Ascending aorta (tissue), 2 donors: ENCODE measurements around the gene SLTM. TPM values are rescaled to one million over a fixed set of nuclear protein-coding genes. Genes with fewer than 3 reads are reported as not detected.
"Not testable (repeated sequence)": the region's sequence is repeated elsewhere in the genome, so short reads cannot be mapped to it uniquely, and the experiment has no call there.

ENCODE experiments used
- DNase-seq, 2 donors: peaks; one replicate each; pipeline ENCODE4 v3.0.0-alpha.2; 2019; ENCODE audit warnings: low spot score in 2 of 2
- H3K27ac ChIP-seq, 2 donors: fragments of 200-600 bp; sonication (generic); one replicate each; pipeline ENCODE4 v1.5.1; 2016 to 2017; ENCODE audit warnings: mild to moderate bottlenecking in 1 of 2
- H3K27me3 ChIP-seq: fragments of 200-600 bp; sonication (generic); one replicate; pipeline ENCODE4 v1.5.1; 2017
- H3K36me3 ChIP-seq, 2 donors: fragments of 200-600 bp; sonication (generic); one replicate each; pipeline ENCODE4 v1.5.1; 2016
- H3K4me1 ChIP-seq, 2 donors: fragments of 200-600 bp; sonication (generic); one replicate each; pipeline ENCODE4 v1.5.1; 2016 to 2017; ENCODE audit warnings: mild to moderate bottlenecking in 1 of 2
- H3K4me3 ChIP-seq, 2 donors: fragments of 200-600 bp; sonication (generic); one replicate each; pipeline ENCODE4 v1.5.1; 2016 to 2017; ENCODE audit warnings: mild to moderate bottlenecking in 1 of 2
- H3K9me3 ChIP-seq, 2 donors: fragments of 200-600 bp; sonication (generic); one replicate each; pipeline ENCODE4 v1.5.1; 2016
- CTCF ChIP-seq, 3 experiments: fragments of 200-600 bp in 2 of 3; fragments of 450-650 bp in 1 of 3; sonication (generic) in 2 of 3; IDR thresholded peaks; one replicate each; pipeline ENCODE4 v1.5.1; 2016 to 2019; ENCODE audit warnings: antibody characterized with exemption in 3 of 3, mild to moderate bottlenecking in 1 of 3, moderate library complexity in 1 of 3
- intact Hi-C: fragments of 100-400 bp; cut with DNase I; formaldehyde crosslinking; loops from one replicate; pipeline ENCODE4 v1.15.1; 2023
- total RNA-seq: library from RNA; depleted of rRNA; stranded (reverse); fragments of >200 nt; gene quantifications from one replicate; pipeline ENCODE4 v1.1.0, GENCODE V29; 2016

Gene SLTM
- total RNA-seq, 1 donor from 2014 or later, result 109 TPM

- H3K4me3 ChIP-seq, result no peak overlapping the region
- no peaks in the 10 kb centered on the region for H3K27me3 ChIP-seq
- H3K27ac ChIP-seq, result no peak overlapping the region
- H3K36me3 ChIP-seq, result peaks cover 14 to 29% of the 10 kb centered on the region in 2 donors
- H3K9me3 ChIP-seq, result no peaks in the 10 kb centered on the region
- TF ChIP-seq CTCF (IDR thresholded peaks at IDR 0.05), result no peak
- DNase-seq, result no peak
- intact Hi-C loops, result no loop called here
- no peaks in the 10 kb centered on the region for H3K4me1 ChIP-seq
These were observed 77.4 kb downstream of the SLTM start for GRCh38 chr15:58856086-58856485.

- Histone ChIP-seq H3K36me3 (peaks cover 15 to 36% of the 10 kb centered on the region in 2 donors), H3K27ac (no peak overlapping the region), H3K9me3 (no peaks in the 10 kb centered on the region), H3K27me3 (no peaks in the 10 kb centered on the region), H3K4me1 (no peaks in the 10 kb centered on the region), H3K4me3 (no peak overlapping the region)
- intact Hi-C loops, result no loop called here
- TF ChIP-seq CTCF (IDR thresholded peaks at IDR 0.05), result no peak
- DNase-seq, result no peak
These were observed 78.9 kb downstream of the SLTM start for GRCh38 chr15:58854593-58854992.

- Histone ChIP-seq H3K36me3 (peaks cover 15 to 43% of the 10 kb centered on the region in 2 donors), H3K4me3 (no peak overlapping the region), H3K27me3 (no peaks in the 10 kb centered on the region), H3K27ac (no peak overlapping the region), H3K4me1 (no peaks in the 10 kb centered on the region), H3K9me3 (no peaks in the 10 kb centered on the region)
- DNase-seq, result no peak
- intact Hi-C loops, result no loop called here
- TF ChIP-seq CTCF (IDR thresholded peaks at IDR 0.05), result no peak
These were observed 81.1 kb downstream of the SLTM start for GRCh38 chr15:58852347-58852746.

GRCh38 chr15:58851205-58851604, 82.3 kb downstream of the SLTM start:
- H3K27ac ChIP-seq, H3K9me3 ChIP-seq, H3K4me3 ChIP-seq, H3K4me1 ChIP-seq, H3K27me3 ChIP-seq, intact Hi-C loops, DNase-seq: not testable (repeated sequence)
- peaks cover 15 to 43% of the 10 kb centered on the region in 2 donors for H3K36me3 ChIP-seq

- no peak for TF ChIP-seq CTCF (IDR thresholded peaks at IDR 0.05)
- Histone ChIP-seq H3K9me3 (no peaks in the 10 kb centered on the region), H3K4me3 (no peak overlapping the region), H3K27ac (no peak overlapping the region), H3K27me3 (no peaks in the 10 kb centered on the region), H3K36me3 (peaks cover 0 to 11% of the 10 kb centered on the region in 2 donors), H3K4me1 (no peaks in the 10 kb centered on the region)
- intact Hi-C loops, result no loop called here
- no peak for DNase-seq
These were observed 90.6 kb downstream of the SLTM start for GRCh38 chr15:58842713-58843396.

GRCh38 chr15:58840048-58840447, 93.4 kb downstream of the SLTM start:
- Histone ChIP-seq H3K4me3 (no peak overlapping the region), H3K9me3 (no peaks in the 10 kb centered on the region), H3K4me1 (no peaks in the 10 kb centered on the region), H3K27ac (no peak overlapping the region), H3K36me3 (peaks cover 0 to 7% of the 10 kb centered on the region in 2 donors), H3K27me3 (no peaks in the 10 kb centered on the region)
- intact Hi-C loops, result no loop called here
- no peak for TF ChIP-seq CTCF (IDR thresholded peaks at IDR 0.05)
- DNase-seq, result no peak
